Type B pancreatic cell (in vitro differentiated cells): ENCODE measurements around the gene LIN52. TPM values are rescaled to one million over a fixed set of nuclear protein-coding genes. Genes with fewer than 3 reads are reported as not detected.

ENCODE experiments used
- DNase-seq: peaks from one replicate; pipeline ENCODE4 v3.0.0; 2021; ENCODE audit warnings: mixed read lengths; ENCODE audit not compliant: unreplicated experiment; ENCODE audit errors: extremely low spot score
- H3K27ac Mint-ChIP-seq: 2 replicates; pipeline ENCODE4 v1.8.0; 2021; ENCODE audit warnings: mild to moderate bottlenecking, mixed read lengths
- H3K27me3 Mint-ChIP-seq: 2 replicates; pipeline ENCODE4 v1.8.0; 2021; ENCODE audit warnings: mixed read lengths
- H3K36me3 Mint-ChIP-seq: 2 replicates; pipeline ENCODE4 v1.8.0; 2021; ENCODE audit warnings: mixed read lengths
- H3K4me1 Mint-ChIP-seq: one replicate; pipeline ENCODE4 v1.8.0; 2021; ENCODE audit warnings: mixed read lengths; ENCODE audit not compliant: unreplicated experiment
- H3K4me3 Mint-ChIP-seq: 2 replicates; pipeline ENCODE4 v1.8.0; 2021; ENCODE audit warnings: mild to moderate bottlenecking, mixed read lengths
- H3K9me3 Mint-ChIP-seq: 2 replicates; pipeline ENCODE4 v1.8.0; 2021; ENCODE audit warnings: mixed read lengths
- CTCF ChIP-seq: fragments of 200-600 bp; sonication (generic); conservative IDR thresholded peaks from 2 replicates; pipeline ENCODE4 v1.5.0; 2021; ENCODE audit warnings: antibody characterized with exemption, mild to moderate bottlenecking
- total RNA-seq: library from RNA; stranded (reverse); gene quantifications from 2 replicates; pipeline ENCODE4 v1.2.1, GENCODE V29; 2021; ENCODE audit warnings: low replicate concordance

LIN52 gene
- total RNA-seq, 1 donor from 2014 or later: 15.1 TPM

- H3K9me3 Mint-ChIP-seq: no peaks in the 10 kb centered on the region
- DNase-seq: no peak
- no peaks in the 10 kb centered on the region for H3K36me3 Mint-ChIP-seq
- H3K27ac Mint-ChIP-seq: no peak overlapping the region
- no peaks in the 10 kb centered on the region for H3K4me1 Mint-ChIP-seq
- no peak for TF ChIP-seq CTCF
- H3K4me3 Mint-ChIP-seq: no peak overlapping the region
- peaks cover 48% of the 10 kb centered on the region for H3K27me3 Mint-ChIP-seq
These were observed 129.4 kb downstream of the LIN52 start for GRCh38 chr14:74213907-74214803.

DNA sequence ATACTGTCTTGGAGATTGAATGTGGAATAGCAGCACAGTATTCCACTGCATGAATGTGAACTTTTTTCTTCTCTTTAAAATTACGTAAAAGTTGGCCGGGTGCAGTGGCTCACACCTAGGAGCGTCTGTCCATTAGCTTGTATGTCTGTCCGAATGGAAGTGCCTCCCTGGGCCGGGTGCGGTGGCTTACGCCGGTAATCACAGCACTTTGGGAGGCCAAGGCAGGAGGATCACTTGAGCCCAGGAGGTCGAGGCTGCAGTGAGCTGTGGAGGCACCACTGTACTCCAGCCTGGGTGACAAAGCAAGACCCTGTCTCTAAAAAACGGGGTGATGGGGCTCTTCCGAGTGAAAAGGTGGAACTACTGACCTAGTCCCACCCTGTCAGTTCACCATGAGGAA is 131.9 kb downstream of the LIN52 start:
- Mint-ChIP-seq H3K4me1 (no peaks in the 10 kb centered on the region), H3K9me3 (no peaks in the 10 kb centered on the region), H3K36me3 (no peaks in the 10 kb centered on the region), H3K4me3 (no peak overlapping the region), H3K27ac (no peak overlapping the region), H3K27me3 (peaks cover 60% of the 10 kb centered on the region)
- DNase-seq: no peak
- TF ChIP-seq CTCF: no peak

GRCh38 chr14:74217672-74218448 is 133.1 kb downstream of the LIN52 start:
- peaks cover 4% of the 10 kb centered on the region for H3K4me1 Mint-ChIP-seq
- H3K36me3 Mint-ChIP-seq: no peaks in the 10 kb centered on the region
- H3K9me3 Mint-ChIP-seq: no peaks in the 10 kb centered on the region
- peak; percentile 87 for DNase-seq
- H3K27ac Mint-ChIP-seq: no peak overlapping the region
- H3K27me3 Mint-ChIP-seq: peaks cover 63% of the 10 kb centered on the region
- no peak overlapping the region for H3K4me3 Mint-ChIP-seq
- peak; percentile 98 for TF ChIP-seq CTCF

DNA sequence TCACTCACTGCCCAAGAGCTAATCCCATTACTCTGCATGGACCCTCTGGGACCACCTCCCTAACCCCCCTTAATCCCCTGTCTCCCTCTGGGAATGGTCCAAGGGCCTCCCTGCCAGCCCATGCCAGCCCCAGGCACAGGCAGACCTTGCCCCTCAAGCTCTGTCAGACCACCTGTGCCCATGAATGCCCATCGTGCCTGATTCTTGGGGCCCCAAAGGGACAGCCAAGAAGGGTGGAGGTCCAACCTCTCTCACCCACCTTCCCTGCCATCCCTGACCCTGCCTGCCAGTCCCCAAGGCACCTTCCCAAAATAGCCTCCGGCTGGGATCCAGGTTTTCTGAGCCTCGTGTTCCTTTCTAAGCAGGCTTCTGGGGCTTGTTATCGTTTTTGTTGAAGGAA is 133.7 kb downstream of the LIN52 start:
- no peak overlapping the region for H3K4me3 Mint-ChIP-seq
- no peak overlapping the region for H3K27ac Mint-ChIP-seq
- no peaks in the 10 kb centered on the region for H3K9me3 Mint-ChIP-seq
- peaks cover 4% of the 10 kb centered on the region for H3K4me1 Mint-ChIP-seq
- H3K27me3 Mint-ChIP-seq: peaks cover 58% of the 10 kb centered on the region
- no peak for DNase-seq
- no peak for TF ChIP-seq CTCF
- H3K36me3 Mint-ChIP-seq: no peaks in the 10 kb centered on the region

- no peak for DNase-seq
- H3K4me1 Mint-ChIP-seq: peaks cover 4% of the 10 kb centered on the region
- no peak overlapping the region for H3K4me3 Mint-ChIP-seq
- no peaks in the 10 kb centered on the region for H3K9me3 Mint-ChIP-seq
- TF ChIP-seq CTCF: no peak
- no peaks in the 10 kb centered on the region for H3K36me3 Mint-ChIP-seq
- H3K27ac Mint-ChIP-seq: no peak overlapping the region
- peaks cover 53% of the 10 kb centered on the region for H3K27me3 Mint-ChIP-seq
These were observed 134.8 kb downstream of the LIN52 start for GRCh38 chr14:74219277-74220205.
